Sigmoid colon (tissue), 7 donors: ENCODE data around the gene SLC38A8. TPM values are rescaled to one million over a fixed set of nuclear protein-coding genes. Genes with fewer than 3 reads are reported as not detected.
A peak's percentile ranks its signal among the peaks of the same experiment; 100 is the strongest.

Experiments used
- DNase-seq: peaks from one replicate; pipeline ENCODE4 v3.0.0-alpha.2; 2019
- H3K27ac ChIP-seq, 4 donors: fragments of 200-600 bp; sonication (generic); one replicate each; pipeline ENCODE4 v1.5.1; 2016 to 2019; ENCODE audit warnings: mild to moderate bottlenecking in 1 of 4
- H3K27me3 ChIP-seq, 3 donors: fragments of 200-600 bp; sonication (generic); one replicate each; pipeline ENCODE4 v1.5.1; 2019; ENCODE audit warnings: mild to moderate bottlenecking in 1 of 3
- H3K36me3 ChIP-seq, 4 donors: fragments of 200-600 bp; sonication (generic); one replicate each; pipeline ENCODE4 v1.5.1; 2016 to 2019
- H3K4me1 ChIP-seq, 4 donors: fragments of 200-600 bp; sonication (generic); one replicate each; pipeline ENCODE4 v1.5.1; 2017 to 2019
- H3K4me3 ChIP-seq, 4 donors: fragments of 200-600 bp; sonication (generic); one replicate each; pipeline ENCODE4 v1.5.1; 2017 to 2019; ENCODE audit warnings: mild to moderate bottlenecking in 2 of 4, moderate library complexity in 1 of 4
- H3K9me3 ChIP-seq, 4 donors: fragments of 200-600 bp in 3 of 4; sonication (generic) in 3 of 4; one replicate each; pipeline versions ENCODE4 v1.5.1 to v1.6.1; 2013 to 2019
- EP300 ChIP-seq, 4 donors: sonication (generic); formaldehyde crosslinking; IDR thresholded peaks; one replicate each; pipeline ENCODE4 v1.6.1; 2017; ENCODE audit warnings: antibody characterized with exemption in 4 of 4
- POLR2A ChIP-seq, 2 donors: fragments of 450-650 bp; IDR thresholded peaks; one replicate each; pipeline ENCODE4 v1.6.1; 2016; ENCODE audit warnings: antibody characterized with exemption in 2 of 2, mild to moderate bottlenecking in 2 of 2, moderate library complexity in 2 of 2
- POLR2AphosphoS5 ChIP-seq, 4 donors: sonication (generic); formaldehyde crosslinking; IDR thresholded peaks; one replicate each; pipeline ENCODE4 v1.6.1; 2017; ENCODE audit warnings: antibody characterized with exemption in 4 of 4
- WGBS, 2 donors: extraction: QIAGEN DNeasy Blood & Tissue Kit; methylation state at CpG; one replicate each; pipeline ENCODE4 v1.1.7; 2013; 5-methylcytosine and 5-hydroxymethylcytosine counted together
- intact Hi-C: fragments of 100-400 bp; cut with DNase I; formaldehyde crosslinking; loops from one replicate; pipeline ENCODE4 v1.15.1; 2023
- polyA plus RNA-seq, 3 donors: library from polyadenylated mRNA; stranded (reverse); fragments of 200-250 nt; gene quantifications; one replicate each; pipeline ENCODE4 v1.2.3, GENCODE V29; 2013
- total RNA-seq, 4 donors: library from RNA; depleted of rRNA; stranded (reverse); fragments of >200 nt; gene quantifications; one replicate each; pipeline ENCODE4 v1.1.0, GENCODE V29; 2016
- TF ChIP-seq, protein P1 (sequence below), 4 experiments: fragments of 450-650 bp in 3 of 4; fragments of 200-600 bp in 1 of 4; IDR thresholded peaks; one replicate each; pipeline ENCODE4 v1.5.1; 2016 to 2019; ENCODE audit warnings: antibody characterized with exemption in 4 of 4, mild to moderate bottlenecking in 3 of 4, moderate library complexity in 2 of 4
- donor health status: healthy with polysubstance abuse.
- donor health status: Bipolar disorder and iron deficiency.
- donor health status: healthy.

SLC38A8 gene
- total and polyA plus RNA-seq, 7 donors: not detected

DNA sequence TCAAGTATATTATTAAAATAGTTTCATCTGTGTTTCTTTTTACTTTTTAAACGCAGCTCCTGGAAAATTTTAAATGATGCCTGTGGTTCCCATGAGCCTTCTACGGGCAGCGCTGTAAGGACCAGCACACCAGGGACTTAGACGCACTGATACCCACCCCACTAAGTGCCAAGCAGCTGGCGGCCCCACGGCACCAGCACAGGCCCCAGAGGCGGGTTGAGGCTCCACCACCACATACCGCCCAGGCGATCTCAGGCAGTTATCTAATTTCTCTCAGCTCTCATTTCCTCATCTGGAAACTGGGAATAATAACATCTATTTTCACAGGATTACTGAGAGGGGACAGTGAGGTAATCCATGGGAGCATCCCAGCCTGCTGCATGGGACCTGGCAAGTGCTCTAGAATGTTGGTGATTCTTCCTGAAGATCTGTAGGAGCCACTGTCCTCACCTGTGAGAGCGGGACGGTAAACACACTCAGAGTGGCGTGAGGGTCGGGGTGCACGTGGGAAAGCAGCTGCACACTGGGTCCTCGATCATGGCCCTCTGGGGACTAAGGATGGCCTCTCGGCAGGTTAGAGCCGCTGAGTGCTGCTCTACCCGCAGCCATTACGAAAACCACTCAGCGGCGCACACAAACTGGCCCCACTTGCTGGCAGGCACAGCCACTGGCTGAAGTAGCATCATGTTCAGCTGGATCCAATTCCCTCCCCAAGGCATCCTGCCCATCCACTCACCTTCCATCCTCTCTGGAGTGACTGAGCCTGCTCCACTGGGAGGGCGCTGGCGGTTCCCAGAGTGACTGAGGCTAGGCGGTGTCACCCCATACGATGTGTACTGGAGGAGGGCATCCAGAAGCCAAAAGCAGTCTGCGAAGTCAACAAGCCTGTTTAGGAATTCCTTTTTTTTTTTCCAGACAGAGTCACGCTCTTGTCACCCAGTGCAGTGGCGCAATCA is 17.6 kb upstream of the SLC38A8 start:
- DNase-seq: peak; percentile 43
- H3K27ac ChIP-seq: no peak overlapping the region
- intact Hi-C loops: loop anchor here (5.0 kb wide), 1 partner anchor 233 kb away; no protein-coding TSS in a partner anchor
- TF ChIP-seq POLR2A (IDR thresholded peaks at IDR 0.05) (no peak), POLR2AphosphoS5 (IDR thresholded peaks at IDR 0.05) (no peak), EP300 (IDR thresholded peaks at IDR 0.05) (no peak)
- TF ChIP-seq, protein P1, sequence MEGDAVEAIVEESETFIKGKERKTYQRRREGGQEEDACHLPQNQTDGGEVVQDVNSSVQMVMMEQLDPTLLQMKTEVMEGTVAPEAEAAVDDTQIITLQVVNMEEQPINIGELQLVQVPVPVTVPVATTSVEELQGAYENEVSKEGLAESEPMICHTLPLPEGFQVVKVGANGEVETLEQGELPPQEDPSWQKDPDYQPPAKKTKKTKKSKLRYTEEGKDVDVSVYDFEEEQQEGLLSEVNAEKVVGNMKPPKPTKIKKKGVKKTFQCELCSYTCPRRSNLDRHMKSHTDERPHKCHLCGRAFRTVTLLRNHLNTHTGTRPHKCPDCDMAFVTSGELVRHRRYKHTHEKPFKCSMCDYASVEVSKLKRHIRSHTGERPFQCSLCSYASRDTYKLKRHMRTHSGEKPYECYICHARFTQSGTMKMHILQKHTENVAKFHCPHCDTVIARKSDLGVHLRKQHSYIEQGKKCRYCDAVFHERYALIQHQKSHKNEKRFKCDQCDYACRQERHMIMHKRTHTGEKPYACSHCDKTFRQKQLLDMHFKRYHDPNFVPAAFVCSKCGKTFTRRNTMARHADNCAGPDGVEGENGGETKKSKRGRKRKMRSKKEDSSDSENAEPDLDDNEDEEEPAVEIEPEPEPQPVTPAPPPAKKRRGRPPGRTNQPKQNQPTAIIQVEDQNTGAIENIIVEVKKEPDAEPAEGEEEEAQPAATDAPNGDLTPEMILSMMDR (IDR thresholded peaks at IDR 0.05): no peak
- no peaks in the 10 kb centered on the region for H3K27me3 ChIP-seq
- WGBS, 2 donors: 95 to 96% methylated on average over 28 of the region's 28 CpGs
- H3K36me3 ChIP-seq: peaks cover 18 to 99% (median 60%) of the 10 kb centered on the region in 4 donors
- H3K4me1 ChIP-seq: peaks cover 0 to 13% (median 13%) of the 10 kb centered on the region in 4 donors
- no peaks in the 10 kb centered on the region for H3K9me3 ChIP-seq
- H3K4me3 ChIP-seq: no peak overlapping the region

GRCh38 chr16:84059111-84059510 is 16.5 kb upstream of the SLC38A8 start:
- Histone ChIP-seq H3K4me1 (peaks cover 0 to 17% (median 15%) of the 10 kb centered on the region in 4 donors), H3K4me3 (no peak overlapping the region), H3K9me3 (no peaks in the 10 kb centered on the region), H3K27ac (no peak overlapping the region), H3K36me3 (peaks cover 18 to 99% (median 63%) of the 10 kb centered on the region in 4 donors), H3K27me3 (no peaks in the 10 kb centered on the region)
- intact Hi-C loops: no loop called here
- WGBS, 2 donors: 89 to 94% methylated on average over 11 of the region's 11 CpGs
- TF ChIP-seq POLR2A (IDR thresholded peaks at IDR 0.05) (no peak), POLR2AphosphoS5 (IDR thresholded peaks at IDR 0.05) (no peak), EP300 (IDR thresholded peaks at IDR 0.05) (no peak)
- TF ChIP-seq, protein P1 (IDR thresholded peaks at IDR 0.05): no peak
- DNase-seq: peak; percentile 24

DNA sequence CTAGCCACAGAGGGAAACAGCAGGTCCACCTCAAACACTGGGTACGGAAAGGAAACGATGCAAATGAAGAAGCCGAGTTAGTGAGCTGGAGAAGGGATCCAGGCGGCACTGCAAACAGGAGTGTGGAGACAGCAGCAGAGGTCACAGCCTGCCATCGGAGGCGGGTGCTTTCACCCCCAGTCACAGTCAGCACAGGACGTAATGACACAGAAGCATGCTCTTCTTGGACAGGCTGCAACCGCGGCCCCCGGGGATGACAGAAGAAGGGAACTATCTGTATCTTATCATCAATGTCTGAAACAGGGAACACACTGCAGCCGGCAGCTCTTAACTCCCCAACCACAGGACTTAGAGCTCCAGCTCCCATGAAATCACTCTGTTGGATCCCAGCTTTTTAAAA is 16.1 kb upstream of the SLC38A8 start:
- DNase-seq: no peak
- H3K36me3 ChIP-seq: peaks cover 18 to 99% (median 63%) of the 10 kb centered on the region in 4 donors
- H3K27me3 ChIP-seq: no peaks in the 10 kb centered on the region
- intact Hi-C loops: no loop called here
- no peaks in the 10 kb centered on the region for H3K9me3 ChIP-seq
- TF ChIP-seq POLR2A (IDR thresholded peaks at IDR 0.05): no peak
- TF ChIP-seq, protein P1 (IDR thresholded peaks at IDR 0.05): no peak
- TF ChIP-seq POLR2AphosphoS5 (IDR thresholded peaks at IDR 0.05): no peak
- TF ChIP-seq EP300 (IDR thresholded peaks at IDR 0.05): no peak
- H3K27ac ChIP-seq: no peak overlapping the region
- peaks cover 0 to 17% (median 15%) of the 10 kb centered on the region in 4 donors for H3K4me1 ChIP-seq
- 94% methylated on average over 11 of the region's 11 CpGs for WGBS, 2 donors
- no peak overlapping the region for H3K4me3 ChIP-seq

- Histone ChIP-seq H3K27me3 (no peaks in the 10 kb centered on the region), H3K4me3 (no peak overlapping the region), H3K36me3 (peaks cover 18 to 100% (median 65%) of the 10 kb centered on the region in 4 donors), H3K27ac (no peak overlapping the region), H3K4me1 (peaks cover 0 to 17% (median 15%) of the 10 kb centered on the region in 4 donors), H3K9me3 (no peaks in the 10 kb centered on the region)
- 94 to 95% methylated on average over 15 of the region's 15 CpGs for WGBS, 2 donors
- TF ChIP-seq POLR2A (IDR thresholded peaks at IDR 0.05): no peak
- TF ChIP-seq, protein P1 (IDR thresholded peaks at IDR 0.05): no peak
- TF ChIP-seq EP300 (IDR thresholded peaks at IDR 0.05): no peak
- TF ChIP-seq POLR2AphosphoS5 (IDR thresholded peaks at IDR 0.05): no peak
- intact Hi-C loops: no loop called here
- peak; percentile 29 for DNase-seq
Measured at GRCh38 chr16:84058211-84058610, 15.6 kb upstream of the SLC38A8 start.
